Fibroblast of the aortic adventitia (primary cell): ENCODE results near the gene GPT2. TPM values are rescaled to one million over a fixed set of nuclear protein-coding genes. Genes with fewer than 3 reads are reported as not detected.

Experiments
- DNase-seq: peaks from one replicate; pipeline ENCODE4 v3.0.0-alpha.2; 2010; ENCODE audit warnings: low read depth
- H3K4me3 ChIP-seq: 2 replicates; pipeline ENCODE4 v1.5.1; 2011; ENCODE audit warnings: low read depth, mild to moderate bottlenecking, control low read depth, low read length, moderate library complexity
- total RNA-seq: library from RNA; depleted of rRNA; stranded (reverse); fragments of >200 nt; gene quantifications from 2 replicates; pipeline ENCODE4 v1.2.3, GENCODE V29; 2012; ENCODE audit warnings: low replicate concordance
- TF ChIP-seq, protein P1 (sequence below): IDR thresholded peaks from 2 replicates; pipeline ENCODE4 v1.5.1; 2011; ENCODE audit warnings: mild to moderate bottlenecking, low read length, control low read depth, inconsistent platforms; ENCODE audit not compliant: insufficient read depth

The GPT2 gene
- total RNA-seq, 1 donor = 9.7 TPM

DNA sequence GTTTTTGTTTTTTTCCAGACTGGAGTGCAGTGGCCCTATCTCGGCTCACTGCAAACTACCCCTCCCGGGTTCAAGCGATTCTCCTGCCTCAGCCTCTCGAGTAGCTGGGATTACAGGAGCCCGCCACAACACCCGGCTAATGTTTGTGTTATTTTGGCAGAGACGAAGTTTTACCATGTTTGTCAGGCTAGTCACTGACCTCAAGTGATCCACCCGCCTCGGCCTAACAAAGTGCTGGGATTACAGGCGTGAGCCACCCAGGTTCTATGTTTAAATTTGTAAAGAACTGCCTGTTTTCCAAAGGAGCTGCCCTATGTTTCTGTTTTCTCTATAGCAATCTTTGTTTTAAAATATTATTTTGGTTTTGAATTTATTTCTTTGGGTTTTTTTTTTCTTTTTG, 39.4 kb upstream of the GPT2 start:
- no peak for DNase-seq
- H3K4me3 ChIP-seq = no peak overlapping the region
- TF ChIP-seq, protein P1, sequence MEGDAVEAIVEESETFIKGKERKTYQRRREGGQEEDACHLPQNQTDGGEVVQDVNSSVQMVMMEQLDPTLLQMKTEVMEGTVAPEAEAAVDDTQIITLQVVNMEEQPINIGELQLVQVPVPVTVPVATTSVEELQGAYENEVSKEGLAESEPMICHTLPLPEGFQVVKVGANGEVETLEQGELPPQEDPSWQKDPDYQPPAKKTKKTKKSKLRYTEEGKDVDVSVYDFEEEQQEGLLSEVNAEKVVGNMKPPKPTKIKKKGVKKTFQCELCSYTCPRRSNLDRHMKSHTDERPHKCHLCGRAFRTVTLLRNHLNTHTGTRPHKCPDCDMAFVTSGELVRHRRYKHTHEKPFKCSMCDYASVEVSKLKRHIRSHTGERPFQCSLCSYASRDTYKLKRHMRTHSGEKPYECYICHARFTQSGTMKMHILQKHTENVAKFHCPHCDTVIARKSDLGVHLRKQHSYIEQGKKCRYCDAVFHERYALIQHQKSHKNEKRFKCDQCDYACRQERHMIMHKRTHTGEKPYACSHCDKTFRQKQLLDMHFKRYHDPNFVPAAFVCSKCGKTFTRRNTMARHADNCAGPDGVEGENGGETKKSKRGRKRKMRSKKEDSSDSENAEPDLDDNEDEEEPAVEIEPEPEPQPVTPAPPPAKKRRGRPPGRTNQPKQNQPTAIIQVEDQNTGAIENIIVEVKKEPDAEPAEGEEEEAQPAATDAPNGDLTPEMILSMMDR = no peak

DNA sequence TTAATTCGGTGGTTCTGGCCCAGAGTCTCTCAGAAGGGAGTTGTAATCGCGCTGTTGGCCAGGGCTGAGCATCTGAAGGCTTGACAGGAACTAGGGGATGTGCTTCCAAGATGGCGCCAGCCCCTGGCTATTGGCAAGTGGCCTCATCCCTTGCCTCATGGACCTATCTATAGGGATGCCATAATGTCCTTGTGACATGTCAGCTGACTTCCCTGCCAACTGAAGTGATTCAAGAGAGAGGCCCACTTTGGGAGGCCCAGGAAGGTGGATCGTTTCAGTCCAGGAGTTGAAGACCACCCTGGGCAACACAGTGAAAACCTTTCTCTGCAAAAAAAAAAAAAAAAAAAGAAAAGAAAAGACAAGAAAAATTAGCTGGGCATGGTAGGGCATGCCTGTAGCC, 38.2 kb upstream of the GPT2 start:
- TF ChIP-seq, protein P1 = no peak
- no peak overlapping the region for H3K4me3 ChIP-seq

DNA sequence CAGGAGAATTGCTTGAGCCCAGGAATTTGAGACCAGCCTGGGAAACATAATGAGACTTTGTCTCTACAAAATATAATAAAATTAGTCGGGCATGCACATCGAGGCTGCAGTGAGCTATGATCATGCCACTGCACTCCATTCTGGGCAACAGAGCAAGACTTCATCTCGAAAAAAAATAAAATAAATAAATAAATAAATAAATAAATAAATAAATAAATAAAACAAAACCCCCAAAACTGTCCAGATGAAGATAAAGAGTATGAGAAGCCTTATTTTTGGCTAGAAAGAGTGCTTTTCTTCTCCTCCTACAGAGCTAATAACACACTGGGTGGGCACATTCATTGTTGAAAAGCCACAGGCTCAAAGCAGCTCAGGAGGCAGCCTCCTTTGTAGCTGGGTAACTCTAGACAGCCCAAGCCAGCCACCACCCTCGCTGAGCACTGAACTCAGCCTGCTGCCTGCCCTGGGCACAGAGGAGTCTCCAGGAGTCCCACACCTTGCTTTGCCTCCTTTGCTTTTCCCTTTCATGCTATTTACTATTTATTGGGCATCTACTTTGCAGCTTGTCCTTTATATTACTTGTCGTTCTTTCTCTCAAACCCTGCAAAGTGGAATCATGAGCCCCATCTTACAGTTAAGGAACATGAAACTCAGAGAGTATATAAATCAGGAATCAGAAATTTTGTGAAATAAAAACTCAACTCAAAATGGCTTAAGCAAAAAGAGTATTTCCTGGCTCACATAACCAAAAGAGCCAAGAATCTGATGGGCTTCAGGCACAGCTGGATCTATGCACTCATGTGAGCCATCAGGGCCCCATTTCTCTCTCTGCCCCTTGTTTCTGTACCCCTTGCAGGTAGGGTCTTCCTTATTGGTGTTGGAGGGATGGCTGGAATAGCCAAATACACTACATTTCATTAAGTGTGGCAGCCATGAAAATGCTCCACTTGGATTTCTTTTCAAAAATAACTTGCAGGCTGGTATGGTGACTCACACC, 35.1 kb upstream of the GPT2 start:
- TF ChIP-seq, protein P1 = no peak
- no peak for DNase-seq
- no peak overlapping the region for H3K4me3 ChIP-seq

More for the DNA sequence above, 38.2 kb upstream of the GPT2 start:
- no peak for DNase-seq

DNA sequence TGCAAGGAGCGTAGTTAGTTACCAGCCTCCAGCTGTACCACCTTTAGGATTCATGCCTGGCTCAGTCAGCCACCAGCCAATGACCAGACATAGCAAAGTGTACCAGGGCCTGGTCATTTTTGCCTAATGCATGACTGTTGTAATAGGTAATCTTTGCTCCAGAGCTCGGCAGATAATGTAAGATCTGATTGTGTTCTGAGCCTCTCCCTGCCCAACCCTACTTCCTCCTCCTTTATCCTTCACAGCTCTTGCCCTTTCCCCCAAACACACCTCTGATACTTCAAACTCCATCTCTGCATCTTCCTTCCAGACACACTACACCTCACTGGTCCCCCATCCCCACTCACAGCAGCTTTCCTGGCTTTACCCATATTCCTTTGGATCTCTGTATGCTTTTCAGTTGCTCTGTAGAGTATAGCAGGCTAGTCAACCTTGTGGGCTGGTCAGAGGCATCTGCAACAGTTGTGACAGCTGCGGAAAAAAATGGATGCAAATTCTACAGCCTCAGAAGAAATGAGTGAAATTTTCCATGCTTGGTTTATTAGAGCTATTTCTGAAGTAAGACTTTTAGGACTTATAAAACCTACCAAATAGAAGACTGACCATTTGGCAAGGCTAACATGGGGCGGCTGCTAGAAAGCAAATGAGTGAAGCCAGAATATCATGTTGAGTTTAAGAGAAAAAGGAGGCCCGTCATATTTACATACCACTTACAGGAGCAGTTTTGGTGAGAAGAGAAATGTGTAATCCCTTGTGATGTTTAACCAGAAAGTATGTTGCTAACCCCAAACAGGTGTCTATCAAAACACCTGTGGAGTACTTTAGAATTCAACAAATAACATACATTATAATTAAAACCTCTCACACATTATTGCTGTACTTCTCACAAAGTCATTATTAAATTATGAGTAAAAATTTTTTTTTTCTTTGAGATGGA, 33.3 kb upstream of the GPT2 start:
- TF ChIP-seq, protein P1 = no peak
- DNase-seq = no peak
- no peak overlapping the region for H3K4me3 ChIP-seq

DNA sequence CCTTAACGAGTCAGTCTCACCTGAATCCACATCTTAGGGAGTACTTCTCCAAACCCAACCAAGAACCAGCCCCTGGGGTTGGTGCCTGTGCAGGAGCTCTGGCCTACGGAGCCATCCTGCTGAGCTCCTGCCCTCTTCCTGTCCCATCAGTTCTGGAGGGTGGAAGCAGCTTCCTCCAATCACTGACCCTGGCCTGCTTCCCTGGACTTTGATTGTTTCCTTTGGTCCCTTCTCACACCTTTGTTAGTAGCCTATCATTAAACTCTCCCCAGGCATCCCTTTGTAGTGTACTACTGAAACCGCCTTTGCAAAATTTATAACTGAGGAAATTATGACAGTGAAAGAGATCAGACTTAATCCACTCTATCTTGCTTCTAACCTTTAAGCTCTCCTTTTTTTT, 32.0 kb upstream of the GPT2 start:
- DNase-seq = no peak
- TF ChIP-seq, protein P1 = no peak

DNA sequence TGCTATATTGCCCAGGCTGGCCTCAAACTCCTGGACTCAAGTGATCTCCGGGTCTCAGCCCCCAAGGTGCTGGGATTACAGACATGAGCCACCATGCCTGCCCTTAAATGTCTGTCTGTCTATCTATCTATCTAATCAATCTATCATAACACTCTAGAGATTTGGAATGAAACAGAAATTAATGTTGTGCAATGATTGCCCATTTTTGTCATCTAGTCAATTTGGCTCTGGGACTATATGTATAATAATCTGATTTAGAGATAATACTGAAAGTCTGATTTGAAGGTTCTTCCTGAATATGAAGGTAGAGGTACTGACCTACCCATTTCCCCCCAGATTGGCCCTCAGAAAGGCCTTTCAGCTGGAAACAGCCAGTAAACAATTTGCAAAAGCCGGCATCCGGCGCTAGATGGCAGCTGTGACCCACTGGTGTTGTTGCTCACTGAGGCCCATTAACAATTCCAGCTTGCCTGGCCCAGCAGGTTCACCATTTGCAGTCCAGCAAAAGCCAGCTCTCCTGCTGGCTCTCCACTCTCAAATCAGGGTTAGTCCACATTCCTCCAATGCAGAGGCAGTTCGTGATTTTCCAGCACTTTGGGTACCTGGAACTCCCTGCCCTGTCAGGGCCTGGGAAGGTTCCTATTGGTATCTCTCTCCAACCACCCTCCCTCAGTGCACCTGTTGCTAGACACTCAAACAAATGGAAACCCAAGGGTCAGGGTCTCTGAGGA, 30.3 kb upstream of the GPT2 start:
- DNase-seq = peak; percentile 79
- H3K4me3 ChIP-seq = no peak overlapping the region
- TF ChIP-seq, protein P1 = peak; percentile 92

More for the DNA sequence above, 32.0 kb upstream of the GPT2 start:
- H3K4me3 ChIP-seq = no peak overlapping the region
